DMS 273 (cell line): ENCODE measurements around the gene CINP.
"Not testable (repeated sequence)": the region's sequence is repeated elsewhere in the genome, so short reads cannot be mapped to it uniquely, and the experiment has no call there.

Experiments used
- DNase-seq: peaks from one replicate; lab custom pipeline; 2025; ENCODE audit not compliant: unreplicated experiment; lab: John Stamatoyannopoulos, UW

CINP gene

GRCh38 chr14:102356280-102356679, 6.4 kb downstream of the CINP start:
- no peak for DNase-seq

- DNase-seq: no peak
Observed at GRCh38 chr14:102353126-102353619, 9.5 kb downstream of the CINP start.

DNA sequence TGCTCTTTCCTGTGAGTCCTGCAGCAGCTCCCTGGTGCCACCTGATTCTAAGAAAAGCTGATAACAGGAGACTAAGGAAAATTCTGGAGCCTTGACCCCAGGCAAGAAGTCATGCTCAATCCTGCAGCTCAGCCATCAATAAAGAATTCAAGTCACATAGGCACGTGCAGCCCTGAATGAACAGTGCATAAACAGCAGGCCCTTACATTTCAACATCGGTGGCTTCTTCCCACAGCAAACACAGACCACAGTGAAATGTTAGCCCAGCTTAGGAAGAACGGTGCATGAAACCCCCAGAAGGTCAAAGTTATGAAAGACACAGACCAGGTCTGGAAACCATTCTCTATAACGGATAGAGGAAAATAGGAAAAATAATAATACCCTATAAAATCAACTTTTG, 10.5 kb downstream of the CINP start:
- DNase-seq: no peak

GRCh38 chr14:102351593-102351992, 11.1 kb downstream of the CINP start:
- DNase-seq: not testable (repeated sequence)

DNA sequence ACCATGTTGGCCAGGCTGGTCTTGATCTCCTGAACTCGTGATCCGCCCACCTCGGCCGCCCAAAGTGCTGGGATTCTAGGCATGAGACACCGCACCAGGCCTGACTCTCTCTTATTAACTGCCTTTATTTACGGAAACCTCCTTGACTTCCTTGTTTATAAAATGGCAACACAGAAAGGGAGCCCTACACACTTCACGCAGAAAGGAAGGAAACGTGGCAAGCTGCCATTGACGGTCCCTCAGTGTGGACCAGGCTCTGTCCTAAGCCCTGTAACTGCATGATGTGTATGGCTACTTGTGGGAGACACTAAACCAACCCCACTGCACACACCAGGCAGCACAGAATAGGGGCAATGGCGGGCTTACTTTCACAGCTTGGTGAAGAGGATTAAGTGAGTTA, 11.7 kb downstream of the CINP start:
- DNase-seq: no peak

DNA sequence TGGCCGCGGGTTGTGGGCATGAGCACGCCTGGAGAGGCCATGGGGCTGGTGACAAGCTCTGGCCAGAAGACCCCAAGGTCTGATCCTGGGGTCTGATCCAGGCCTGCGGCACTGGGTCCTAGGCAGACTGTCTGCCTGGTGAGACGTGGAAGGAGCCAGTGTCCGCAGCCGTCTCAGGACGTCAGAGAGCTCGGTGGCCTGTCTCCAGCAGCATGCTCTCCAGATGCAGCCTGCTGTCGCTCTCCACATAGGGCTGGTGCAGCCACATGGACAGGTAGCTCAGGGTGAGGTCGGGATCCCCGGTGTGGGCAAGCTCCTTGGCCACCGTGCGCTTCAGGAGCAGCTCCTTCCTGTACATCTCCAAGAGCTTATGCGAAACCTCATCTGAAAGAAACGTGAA, 14.3 kb downstream of the CINP start:
- no peak for DNase-seq

DNA sequence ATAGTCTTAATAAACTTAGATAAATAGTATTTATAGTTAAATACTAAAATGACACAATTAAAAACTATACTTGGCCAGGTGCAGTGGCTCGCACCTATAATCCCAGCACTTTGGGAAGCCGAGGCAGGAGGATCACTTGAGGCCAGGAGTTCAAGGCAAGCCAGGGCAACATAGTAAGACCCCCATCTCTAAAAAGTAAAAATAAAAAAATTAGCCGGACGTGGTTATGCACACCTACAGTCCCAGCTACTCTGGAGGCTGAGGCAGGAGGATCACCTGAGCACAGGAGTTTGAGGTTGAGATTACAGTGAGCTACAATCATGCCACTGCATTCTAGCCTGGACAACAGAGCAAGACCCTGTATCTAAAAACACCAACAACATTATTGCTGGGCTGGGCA, 16.0 kb downstream of the CINP start:
- DNase-seq: no peak

- DNase-seq: no peak
Observed at GRCh38 chr14:102345232-102345631, 17.5 kb downstream of the CINP start.

GRCh38 chr14:102344485-102344884, 18.2 kb downstream of the CINP start:
- DNase-seq: no peak

GRCh38 chr14:102344084-102344483, 18.6 kb downstream of the CINP start:
- DNase-seq: no peak

- no peak for DNase-seq
Observed at GRCh38 chr14:102342238-102342637, 20.5 kb downstream of the CINP start.

GRCh38 chr14:102341566-102341965, 21.1 kb downstream of the CINP start:
- no peak for DNase-seq

DNA sequence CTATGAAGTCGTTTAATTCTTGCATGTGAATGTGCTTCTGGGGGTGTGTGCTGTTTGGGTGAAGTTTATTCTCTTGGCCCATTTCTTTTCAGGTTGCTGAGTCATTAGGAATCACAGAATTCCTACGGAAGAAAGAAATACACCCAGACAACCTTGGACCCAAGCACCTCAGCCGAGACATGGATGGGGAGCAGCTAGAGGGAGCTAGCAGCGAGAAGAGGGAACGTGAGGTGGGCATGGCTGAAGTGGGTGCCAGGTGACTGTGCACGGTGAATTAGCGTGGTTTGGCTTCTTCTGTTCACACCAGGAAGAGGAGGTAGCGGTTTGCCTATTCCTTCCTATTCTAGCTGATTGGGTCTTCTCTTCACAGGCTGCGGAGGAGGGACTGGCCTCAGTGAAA, 24.0 kb downstream of the CINP start:
- no peak for DNase-seq

- DNase-seq: no peak
Observed at GRCh38 chr14:102335163-102335562, 27.5 kb downstream of the CINP start.

DNA sequence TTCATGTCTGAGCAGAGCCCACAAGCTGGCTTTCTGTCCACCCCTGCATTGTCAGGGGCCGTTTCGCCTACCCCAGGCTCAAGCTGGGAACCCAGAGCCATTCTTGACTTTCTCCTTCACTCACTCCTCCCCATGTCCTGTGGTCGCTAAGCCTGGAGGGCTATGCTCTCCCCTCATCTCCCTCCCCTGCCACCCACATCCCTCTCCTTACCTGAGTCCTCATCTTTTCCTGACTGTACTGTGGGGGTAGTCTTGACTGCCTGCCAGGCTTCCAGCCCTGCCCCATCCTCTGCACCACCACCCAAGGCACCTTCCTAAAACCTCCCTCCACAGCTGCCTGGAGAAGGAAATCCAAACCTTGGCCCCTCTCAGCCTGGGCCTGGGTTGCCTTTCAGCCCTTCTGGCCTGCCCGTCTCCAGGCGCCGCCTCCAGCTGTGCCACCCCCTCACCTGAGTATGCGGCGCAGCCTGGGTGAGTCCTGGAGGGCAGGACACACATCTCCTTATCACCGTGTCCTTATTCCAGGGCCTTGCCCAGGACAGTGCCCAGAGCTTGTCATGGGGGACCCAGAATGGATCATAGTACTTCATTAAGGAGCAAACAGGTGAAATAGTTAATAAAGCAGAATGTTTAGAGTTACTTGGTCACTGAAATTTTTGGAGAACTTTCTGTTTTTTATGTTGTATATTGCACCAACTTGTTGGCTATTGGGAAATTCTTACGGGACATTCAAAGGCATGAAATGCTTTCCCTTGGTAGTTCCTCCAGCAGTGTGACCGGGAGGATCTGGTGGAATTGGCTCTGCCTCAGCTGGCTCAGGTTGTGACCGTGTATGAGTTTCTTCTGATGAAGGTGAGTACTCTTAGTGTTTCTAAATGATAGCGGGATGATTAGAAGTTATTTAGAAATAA, 28.6 kb downstream of the CINP start:
- DNase-seq: no peak

- DNase-seq: no peak
Observed at GRCh38 chr14:102333390-102333789, 29.3 kb downstream of the CINP start.

GRCh38 chr14:102330806-102331205, 31.9 kb downstream of the CINP start:
- no peak for DNase-seq

- not testable (repeated sequence) for DNase-seq
Observed at GRCh38 chr14:102329381-102329780, 33.3 kb downstream of the CINP start.

GRCh38 chr14:102326583-102326982, 36.1 kb downstream of the CINP start:
- no peak for DNase-seq

DNA sequence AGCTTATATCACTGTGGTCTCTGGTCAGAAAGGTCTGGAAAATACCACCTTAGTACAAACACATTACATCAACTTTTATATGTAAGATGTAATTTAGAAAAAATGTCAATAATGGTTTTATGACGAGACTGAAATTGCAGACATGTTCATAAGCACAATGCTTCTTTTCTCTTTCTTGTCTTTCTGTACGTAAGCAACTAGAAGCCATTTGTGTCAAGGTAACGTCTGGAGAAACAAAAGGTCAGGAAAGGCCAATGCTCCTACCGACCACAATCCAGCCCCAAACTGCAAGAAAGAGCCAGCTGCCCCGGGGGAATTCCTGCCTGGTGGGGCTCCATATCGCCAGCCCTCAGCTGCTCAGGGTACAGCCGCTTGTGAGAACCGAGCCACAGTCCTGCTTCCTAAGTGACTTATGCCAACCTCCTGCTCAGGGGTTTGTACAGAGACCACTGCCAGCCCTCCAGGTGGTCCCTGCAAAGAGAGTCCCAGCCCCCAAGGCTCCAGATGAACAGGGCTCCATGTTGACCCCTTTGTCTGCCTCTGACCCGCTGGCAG, 36.8 kb downstream of the CINP start:
- no peak for DNase-seq

GRCh38 chr14:102323102-102323501, 39.6 kb downstream of the CINP start:
- peak; percentile 89 for DNase-seq
